ENCODE measurements around the gene KIF12. TPM values are rescaled to one million over a fixed set of nuclear protein-coding genes. Genes with fewer than 3 reads are reported as not detected.
A peak's percentile ranks its signal among the peaks of the same experiment; 100 is the strongest.
"Not testable (repeated sequence)": the region's sequence is repeated elsewhere in the genome, so short reads cannot be mapped to it uniquely, and the experiment has no call there.

KIF12 gene
- total RNA-seq, 2 donors from 2014 or later, result not detected

- H3K27me3 Mint-ChIP-seq, result peaks cover 5% of the 10 kb centered on the region
Measured at GRCh38 chr9:114088571-114089170, 10.4 kb downstream of the KIF12 start.

GRCh38 chr9:114087721-114088120 lies 11.4 kb downstream of the KIF12 start:
- no peak for ATAC-seq (replicated peaks)
- H3K9me3 Mint-ChIP-seq, result no peaks in the 10 kb centered on the region
- H3K27ac Mint-ChIP-seq, result no peak overlapping the region
- peaks cover 2% of the 10 kb centered on the region for H3K27me3 Mint-ChIP-seq
- H3K36me3 Mint-ChIP-seq (ENCODE audit: low read depth), result no peaks in the 10 kb centered on the region
- no peak overlapping the region for H3K4me3 Mint-ChIP-seq
- no peaks in the 10 kb centered on the region for H3K4me1 Mint-ChIP-seq

More at GRCh38 chr9:114088571-114089170, 10.4 kb downstream of the KIF12 start:
- no peak overlapping the region for H3K27ac Mint-ChIP-seq
- no peaks in the 10 kb centered on the region for H3K4me1 Mint-ChIP-seq
- H3K9me3 Mint-ChIP-seq, result no peaks in the 10 kb centered on the region
- no peak overlapping the region for H3K4me3 Mint-ChIP-seq
- H3K36me3 Mint-ChIP-seq (ENCODE audit: low read depth), result no peaks in the 10 kb centered on the region
- ATAC-seq (replicated peaks), result no peak

- no peak for ATAC-seq (replicated peaks)
- Mint-ChIP-seq H3K4me3 (no peak overlapping the region), H3K4me1 (no peaks in the 10 kb centered on the region), H3K27me3 (peaks cover 2% of the 10 kb centered on the region), H3K36me3 (ENCODE audit: low read depth) (no peaks in the 10 kb centered on the region), H3K9me3 (no peaks in the 10 kb centered on the region), H3K27ac (no peak overlapping the region)
Measured at GRCh38 chr9:114086607-114087006, 12.5 kb downstream of the KIF12 start.

GRCh38 chr9:114086009-114086408 lies 13.1 kb downstream of the KIF12 start:
- Mint-ChIP-seq H3K9me3 (no peaks in the 10 kb centered on the region), H3K4me3 (no peak overlapping the region), H3K36me3 (ENCODE audit: low read depth) (no peaks in the 10 kb centered on the region), H3K27ac (no peak overlapping the region), H3K27me3 (peaks cover 2% of the 10 kb centered on the region), H3K4me1 (no peaks in the 10 kb centered on the region)
- no peak for ATAC-seq (replicated peaks)

- H3K9me3 Mint-ChIP-seq, result no peaks in the 10 kb centered on the region
- peaks cover 2% of the 10 kb centered on the region for H3K27me3 Mint-ChIP-seq
- no peak overlapping the region for H3K27ac Mint-ChIP-seq
- no peaks in the 10 kb centered on the region for H3K36me3 Mint-ChIP-seq (ENCODE audit: low read depth)
- no peaks in the 10 kb centered on the region for H3K4me1 Mint-ChIP-seq
- H3K4me3 Mint-ChIP-seq, result no peak overlapping the region
- no peak for ATAC-seq (replicated peaks)
Measured at GRCh38 chr9:114085387-114085789, 13.7 kb downstream of the KIF12 start.

- Mint-ChIP-seq H3K4me1 (no peaks in the 10 kb centered on the region), H3K36me3 (ENCODE audit: low read depth) (no peaks in the 10 kb centered on the region), H3K9me3 (no peaks in the 10 kb centered on the region), H3K4me3 (no peak overlapping the region), H3K27ac (no peak overlapping the region), H3K27me3 (peaks cover 2% of the 10 kb centered on the region)
- ATAC-seq (replicated peaks), result no peak
Measured at GRCh38 chr9:114084282-114085073, 14.6 kb downstream of the KIF12 start.

- no peak overlapping the region for H3K27ac Mint-ChIP-seq
Measured at GRCh38 chr9:114083666-114084065, 15.4 kb downstream of the KIF12 start.

GRCh38 chr9:114082763-114083412 lies 16.2 kb downstream of the KIF12 start:
- H3K9me3 Mint-ChIP-seq; H3K36me3 Mint-ChIP-seq (ENCODE audit: low read depth): not testable (repeated sequence)

More at GRCh38 chr9:114083666-114084065, 15.4 kb downstream of the KIF12 start:
- Mint-ChIP-seq H3K36me3 (ENCODE audit: low read depth) (no peaks in the 10 kb centered on the region), H3K9me3 (no peaks in the 10 kb centered on the region), H3K4me1 (no peaks in the 10 kb centered on the region), H3K27me3 (peaks cover 2% of the 10 kb centered on the region), H3K4me3 (no peak overlapping the region)
- no peak for ATAC-seq (replicated peaks)

GRCh38 chr9:114082017-114082762 lies 16.9 kb downstream of the KIF12 start:
- H3K36me3 Mint-ChIP-seq (ENCODE audit: low read depth), result no peaks in the 10 kb centered on the region
- no peak overlapping the region for H3K27ac Mint-ChIP-seq
- no peaks in the 10 kb centered on the region for H3K4me1 Mint-ChIP-seq
- H3K27me3 Mint-ChIP-seq, result peaks cover 2% of the 10 kb centered on the region
- ATAC-seq (replicated peaks), result peak; percentile 88
- H3K9me3 Mint-ChIP-seq, result no peaks in the 10 kb centered on the region
- H3K4me3 Mint-ChIP-seq, result no peak overlapping the region

More at GRCh38 chr9:114082763-114083412, 16.2 kb downstream of the KIF12 start:
- H3K27me3 Mint-ChIP-seq; H3K4me1 Mint-ChIP-seq; H3K27ac Mint-ChIP-seq; H3K4me3 Mint-ChIP-seq; ATAC-seq (replicated peaks): not testable (repeated sequence)

- no peaks in the 10 kb centered on the region for H3K9me3 Mint-ChIP-seq
Measured at GRCh38 chr9:114081441-114082016, 17.6 kb downstream of the KIF12 start.

GRCh38 chr9:114080773-114081440 lies 18.2 kb downstream of the KIF12 start:
- no peak for ATAC-seq (replicated peaks)
- no peaks in the 10 kb centered on the region for H3K4me1 Mint-ChIP-seq
- H3K9me3 Mint-ChIP-seq, result no peaks in the 10 kb centered on the region
- H3K27ac Mint-ChIP-seq, result no peak overlapping the region
- no peak overlapping the region for H3K4me3 Mint-ChIP-seq
- no peaks in the 10 kb centered on the region for H3K36me3 Mint-ChIP-seq (ENCODE audit: low read depth)
- H3K27me3 Mint-ChIP-seq, result no peaks in the 10 kb centered on the region

More at GRCh38 chr9:114081441-114082016, 17.6 kb downstream of the KIF12 start:
- Mint-ChIP-seq H3K4me3 (no peak overlapping the region), H3K36me3 (ENCODE audit: low read depth) (no peaks in the 10 kb centered on the region), H3K27ac (no peak overlapping the region), H3K27me3 (peaks cover 2% of the 10 kb centered on the region), H3K4me1 (no peaks in the 10 kb centered on the region)
- ATAC-seq (replicated peaks), result no peak

GRCh38 chr9:114080195-114080772 lies 18.8 kb downstream of the KIF12 start:
- no peak overlapping the region for H3K27ac Mint-ChIP-seq
- no peak overlapping the region for H3K4me3 Mint-ChIP-seq
- H3K27me3 Mint-ChIP-seq, result peaks cover 6% of the 10 kb centered on the region
- no peaks in the 10 kb centered on the region for H3K36me3 Mint-ChIP-seq (ENCODE audit: low read depth)
- H3K9me3 Mint-ChIP-seq, result no peaks in the 10 kb centered on the region
- H3K4me1 Mint-ChIP-seq, result no peaks in the 10 kb centered on the region
- no peak for ATAC-seq (replicated peaks)

- no peaks in the 10 kb centered on the region for H3K4me1 Mint-ChIP-seq
- no peak overlapping the region for H3K4me3 Mint-ChIP-seq
- H3K36me3 Mint-ChIP-seq (ENCODE audit: low read depth), result no peaks in the 10 kb centered on the region
- no peaks in the 10 kb centered on the region for H3K9me3 Mint-ChIP-seq
- H3K27ac Mint-ChIP-seq, result no peak overlapping the region
- peaks cover 13% of the 10 kb centered on the region for H3K27me3 Mint-ChIP-seq
- ATAC-seq (replicated peaks), result no peak
Measured at GRCh38 chr9:114078781-114079156, 20.3 kb downstream of the KIF12 start.
